GM18861 (cell line): Measurements from ENCODE around the gene OR6M1.

Experiments used
- ATAC-seq: cut with Tn5 transposase; IDR thresholded peaks from one replicate; pipeline ENCODE4 v1.9.1; 2021; ENCODE audit not compliant: unreplicated experiment

Gene OR6M1, protein sequence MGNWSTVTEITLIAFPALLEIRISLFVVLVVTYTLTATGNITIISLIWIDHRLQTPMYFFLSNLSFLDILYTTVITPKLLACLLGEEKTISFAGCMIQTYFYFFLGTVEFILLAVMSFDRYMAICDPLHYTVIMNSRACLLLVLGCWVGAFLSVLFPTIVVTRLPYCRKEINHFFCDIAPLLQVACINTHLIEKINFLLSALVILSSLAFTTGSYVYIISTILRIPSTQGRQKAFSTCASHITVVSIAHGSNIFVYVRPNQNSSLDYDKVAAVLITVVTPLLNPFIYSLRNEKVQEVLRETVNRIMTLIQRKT

DNA sequence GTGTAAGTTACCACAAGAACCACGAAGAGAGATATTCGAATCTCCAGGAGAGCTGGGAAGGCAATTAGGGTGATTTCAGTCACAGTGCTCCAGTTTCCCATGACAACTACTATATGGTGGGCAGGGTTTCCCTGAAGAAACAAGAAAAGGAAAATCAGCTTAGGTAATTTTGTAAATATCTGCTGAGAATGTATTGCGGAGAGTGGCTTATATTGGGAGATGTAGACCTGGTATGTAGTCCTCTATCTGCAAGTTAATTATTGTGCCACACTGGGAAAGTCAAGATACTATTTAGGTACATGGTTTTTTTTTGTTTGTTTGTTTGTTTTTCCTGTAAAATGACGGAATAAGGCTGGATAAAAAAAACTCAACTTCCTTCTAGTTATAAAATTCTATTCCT, at the start of gene OR6M1:
TSS of gene OR6M1 (minus strand) at position 101 of the 400 bp plus-strand sequence. CDS start at position 101, 0 bp downstream.
- no peak for ATAC-seq

DNA sequence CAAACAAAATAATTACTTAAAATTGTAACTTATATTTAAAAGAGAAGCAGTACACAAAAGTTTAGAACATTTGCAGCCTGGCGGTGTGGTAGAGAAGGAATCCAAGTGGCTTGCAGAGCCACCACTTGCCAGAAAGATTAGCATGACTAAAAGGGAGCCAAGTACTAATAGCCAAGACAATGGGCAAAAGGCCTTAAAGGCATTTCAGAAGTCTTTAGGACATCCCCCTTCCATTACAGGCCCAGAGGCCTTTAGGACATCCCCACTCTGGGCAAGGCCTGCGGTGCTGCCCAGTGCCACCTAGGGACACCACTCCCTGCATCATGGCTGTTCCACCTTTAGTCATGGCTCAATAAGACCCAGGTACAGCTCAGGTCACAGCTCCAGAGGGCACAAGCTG, 46.9 kb upstream of the OR6M1 start:
- ATAC-seq, result no peak

DNA sequence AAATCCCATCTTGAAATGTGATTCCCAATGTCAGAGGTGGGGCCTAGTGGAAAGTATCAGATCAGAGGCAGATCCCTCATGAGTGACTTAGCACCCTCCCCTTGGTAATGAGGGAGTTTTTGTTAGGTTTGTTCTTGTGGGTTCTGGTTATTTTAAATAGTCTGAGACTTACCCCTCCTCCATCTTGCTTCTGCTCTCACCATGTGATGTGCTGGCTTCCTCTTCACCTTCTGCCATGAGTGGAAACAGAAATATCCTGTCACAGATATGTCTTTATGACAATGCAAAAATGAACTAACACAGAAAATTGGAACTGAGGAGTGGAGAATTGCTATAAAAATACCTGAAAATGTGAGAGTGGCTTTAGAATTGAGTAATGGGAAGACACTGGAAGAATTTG, 46.2 kb upstream of the OR6M1 start:
- no peak for ATAC-seq

DNA sequence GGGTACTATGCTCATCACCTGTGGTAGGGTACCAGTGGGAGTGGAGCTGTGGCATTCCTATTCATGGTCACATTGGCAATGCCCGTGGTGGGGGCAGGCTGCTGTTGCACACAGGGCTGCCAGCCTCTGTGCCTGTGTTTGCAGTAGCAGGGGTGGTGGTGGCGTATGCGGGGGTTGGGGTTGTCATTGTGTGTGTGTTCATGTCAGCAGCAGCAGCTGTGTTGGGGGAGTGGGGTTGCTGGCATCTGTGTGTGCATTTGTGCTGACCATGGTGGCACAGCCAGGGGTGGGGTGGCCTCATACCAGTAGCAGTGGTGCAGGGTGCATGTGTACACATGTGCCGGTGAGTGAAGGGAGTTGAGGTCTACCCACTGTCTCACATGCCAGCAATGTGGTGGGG, 45.0 kb upstream of the OR6M1 start:
- no peak for ATAC-seq

DNA sequence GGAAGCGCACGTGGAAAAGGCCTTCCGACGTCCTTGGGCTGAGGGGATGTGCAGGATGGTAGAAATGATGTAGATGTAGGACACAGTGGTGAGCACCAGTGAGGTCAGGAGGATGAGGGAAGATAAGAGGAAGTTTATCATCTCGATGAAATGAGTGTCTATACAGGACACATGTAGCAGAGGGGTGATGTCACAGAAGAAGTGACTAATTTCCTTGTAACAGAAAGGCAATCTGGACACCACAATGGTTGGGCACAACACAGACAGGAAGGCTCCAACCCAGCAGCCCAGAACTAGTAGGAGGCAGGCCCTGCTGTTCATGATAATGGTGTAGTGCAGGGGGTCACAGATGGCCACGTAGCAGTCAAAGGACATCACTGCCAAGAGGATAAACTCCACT, 35.0 kb upstream of the OR6M1 start:
- ATAC-seq, result no peak

DNA sequence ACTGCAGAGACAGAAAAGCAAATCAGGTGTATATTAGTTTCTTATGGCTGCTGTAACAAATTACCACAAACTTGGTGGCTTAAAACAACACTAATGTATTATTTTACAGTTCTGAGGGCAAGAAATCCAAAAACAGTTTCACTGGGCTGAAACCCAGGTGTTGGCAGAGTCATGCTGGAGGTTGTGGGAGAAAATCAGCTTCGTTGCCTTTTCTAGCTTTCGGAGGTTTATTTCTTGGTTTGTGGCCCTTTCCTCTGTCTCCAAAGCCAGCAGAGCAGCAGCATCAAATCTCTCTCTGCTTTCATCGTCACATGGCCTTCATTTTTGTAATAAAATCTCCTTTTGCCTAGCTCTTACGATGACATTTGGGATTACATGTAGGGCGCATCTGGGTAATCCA, 33.0 kb upstream of the OR6M1 start:
- ATAC-seq, result no peak

DNA sequence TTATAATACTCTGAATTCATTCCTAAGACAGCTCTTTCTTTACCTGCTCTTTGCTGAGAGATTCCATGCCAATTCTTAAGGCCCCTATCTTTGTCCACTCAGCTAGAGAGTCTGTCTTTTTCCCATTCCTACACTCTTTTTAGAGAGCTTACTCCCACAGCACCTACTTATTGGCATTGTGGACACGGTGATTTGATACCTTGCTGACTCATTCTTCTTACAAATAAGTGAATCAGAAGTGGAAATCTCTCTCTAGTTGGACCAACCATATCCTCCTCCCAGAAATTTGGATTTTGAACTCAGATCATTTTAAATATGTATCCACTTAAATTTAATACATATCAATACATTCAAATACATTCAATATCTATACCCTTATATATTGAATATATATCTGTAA, 32.5 kb upstream of the OR6M1 start:
- ATAC-seq, result no peak

DNA sequence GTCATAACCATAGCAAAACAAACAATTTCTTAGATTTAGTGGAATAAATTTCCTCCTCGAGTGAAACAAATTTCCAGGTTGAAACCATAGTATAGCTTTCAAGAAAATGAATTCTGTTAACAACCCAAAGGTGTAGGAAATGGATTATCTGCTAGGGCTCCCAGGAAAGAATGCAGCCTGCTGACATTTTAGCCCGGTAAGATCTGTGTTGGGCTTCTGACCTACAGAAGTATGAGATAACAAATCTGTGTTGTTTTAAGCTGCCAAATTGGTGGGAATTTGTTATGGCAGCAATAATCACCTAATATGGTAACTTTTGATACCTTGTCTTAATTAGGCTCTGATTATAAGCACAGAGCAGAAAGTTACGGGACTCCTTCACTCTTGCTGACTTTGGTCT, 32.0 kb upstream of the OR6M1 start:
- ATAC-seq, result no peak

DNA sequence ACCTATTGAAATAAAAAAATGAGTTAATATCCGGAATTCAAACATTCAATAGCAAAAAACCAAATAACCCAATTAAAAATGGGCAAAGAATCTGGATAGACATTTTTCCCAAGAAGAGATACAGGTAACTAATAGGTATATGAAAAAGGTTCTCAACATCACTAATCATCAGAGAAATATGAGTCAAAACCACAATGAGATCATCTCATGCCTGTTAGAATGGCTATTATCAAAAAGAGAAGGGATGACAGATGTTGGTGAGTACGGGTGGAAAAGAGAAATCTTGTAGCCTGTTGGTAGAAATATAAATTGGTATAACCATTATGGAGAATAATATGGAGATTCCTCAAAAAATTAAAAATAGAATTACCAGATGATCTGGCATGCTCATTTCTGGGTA, 26.9 kb upstream of the OR6M1 start:
- ATAC-seq, result no peak

DNA sequence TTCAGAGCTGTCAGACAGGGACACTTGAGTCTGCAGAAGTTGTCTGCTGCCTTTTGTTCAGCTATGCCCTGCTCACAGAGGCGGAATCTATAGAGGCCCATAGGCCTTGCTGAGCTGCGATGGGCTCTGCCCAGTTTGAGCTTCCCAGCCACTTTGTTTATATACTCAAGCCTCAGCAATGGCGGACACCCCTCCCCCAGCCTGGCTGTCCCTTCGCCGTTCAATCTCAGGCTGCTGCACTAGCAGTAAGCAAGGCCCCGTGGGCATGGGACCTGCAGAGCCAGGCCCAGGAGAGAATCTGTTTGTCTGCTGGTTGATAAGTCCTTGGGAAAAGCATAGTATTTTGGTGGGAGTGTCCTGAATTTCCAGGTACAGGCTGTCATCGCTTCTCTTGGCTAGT, 23.6 kb upstream of the OR6M1 start:
- no peak for ATAC-seq

DNA sequence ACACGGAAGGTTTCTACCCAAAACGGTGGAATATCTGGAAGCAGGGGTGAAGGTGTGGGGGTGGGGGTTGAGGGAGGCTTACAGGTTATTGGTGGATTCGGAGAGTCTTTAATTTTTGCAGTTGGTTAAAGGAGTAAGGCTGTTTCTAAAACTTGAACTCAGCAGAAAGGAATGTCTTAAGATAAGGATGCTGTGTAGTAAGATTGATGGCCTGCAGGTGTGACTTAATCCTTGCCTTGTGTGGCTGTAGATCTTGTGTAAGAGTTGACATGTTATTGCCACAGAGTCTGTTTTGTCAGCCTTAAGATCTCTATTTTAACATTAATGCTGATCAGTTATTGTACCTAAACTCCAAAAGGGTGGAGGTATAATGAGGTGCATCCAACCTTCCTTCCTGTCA, 16.4 kb upstream of the OR6M1 start:
- no peak for ATAC-seq

DNA sequence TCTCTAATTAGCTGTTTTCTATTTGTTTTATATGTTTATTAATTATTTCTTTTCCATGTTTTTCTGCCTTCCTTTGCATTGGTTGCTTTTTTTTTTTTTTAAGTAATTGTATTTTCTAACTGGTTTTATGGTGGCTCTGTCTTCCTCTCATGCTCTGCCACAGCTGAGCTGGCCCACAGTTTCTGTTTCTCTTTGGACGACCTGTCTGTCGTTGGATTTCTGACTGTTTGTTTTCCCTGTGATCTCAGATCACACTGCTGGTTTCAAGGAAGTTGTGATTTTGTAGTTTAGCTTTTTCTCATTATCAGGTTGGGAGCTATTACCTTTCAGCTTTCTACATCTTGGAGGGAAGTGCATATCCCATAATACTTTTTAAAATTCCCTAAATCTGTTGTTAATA, 15.9 kb upstream of the OR6M1 start:
- no peak for ATAC-seq

DNA sequence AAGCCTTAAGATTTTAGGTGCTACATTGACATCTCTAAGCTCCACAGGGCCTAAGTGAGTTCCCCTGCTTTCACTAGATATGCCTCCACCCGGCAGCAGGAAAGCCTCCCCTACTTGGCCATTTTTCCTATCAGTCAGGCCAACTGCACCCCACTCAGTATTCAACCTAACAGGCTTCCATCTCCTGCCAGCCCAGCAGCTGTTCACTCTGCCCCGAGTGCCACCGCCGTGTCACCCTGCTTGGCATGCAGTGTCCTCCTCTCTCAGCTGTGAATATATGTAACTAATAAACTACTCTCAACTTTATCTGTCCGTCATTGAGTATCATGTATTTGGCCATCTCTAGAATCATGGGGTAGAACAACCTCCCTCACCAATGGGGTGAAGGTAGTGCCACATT, 9.0 kb upstream of the OR6M1 start:
- ATAC-seq, result no peak

DNA sequence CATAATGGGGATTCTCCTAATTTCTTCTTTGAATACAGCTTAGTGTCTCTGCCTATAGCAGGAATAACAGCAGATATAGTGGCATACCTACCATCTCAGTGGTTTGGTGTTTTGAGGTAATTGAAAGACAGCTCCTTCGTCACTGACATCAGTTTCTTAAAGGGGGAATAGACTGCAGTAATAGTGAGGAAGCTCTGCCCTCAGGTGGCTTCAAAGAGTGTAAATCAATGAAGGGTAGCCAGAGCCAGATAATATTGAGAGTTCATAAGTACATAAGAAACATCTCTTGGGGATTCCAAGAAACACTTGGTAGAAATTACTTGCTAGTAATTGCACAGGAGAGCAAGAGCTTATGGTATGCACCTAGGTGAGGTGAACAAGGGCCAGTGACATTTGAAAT, 4.4 kb downstream of the OR6M1 start:
- ATAC-seq, result no peak

DNA sequence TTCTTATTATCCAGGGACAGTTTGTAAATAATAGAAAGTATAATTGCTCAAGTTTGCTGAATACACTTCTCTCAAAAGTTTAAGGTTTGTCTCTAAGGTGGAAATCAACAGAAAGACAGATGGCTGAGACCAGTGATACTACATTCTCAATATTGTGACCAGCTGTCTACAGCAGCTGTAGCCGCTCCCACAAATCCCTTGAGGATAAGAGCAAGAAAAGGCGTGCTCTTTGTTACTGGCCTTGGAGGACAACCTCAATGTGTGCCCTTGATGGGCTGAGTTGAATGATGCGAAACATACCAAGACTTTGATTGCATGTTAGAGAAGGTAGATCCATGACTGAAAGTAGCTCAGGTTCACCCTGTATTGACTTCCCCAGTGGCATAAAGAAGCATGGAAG, 6.1 kb downstream of the OR6M1 start:
- ATAC-seq, result no peak

DNA sequence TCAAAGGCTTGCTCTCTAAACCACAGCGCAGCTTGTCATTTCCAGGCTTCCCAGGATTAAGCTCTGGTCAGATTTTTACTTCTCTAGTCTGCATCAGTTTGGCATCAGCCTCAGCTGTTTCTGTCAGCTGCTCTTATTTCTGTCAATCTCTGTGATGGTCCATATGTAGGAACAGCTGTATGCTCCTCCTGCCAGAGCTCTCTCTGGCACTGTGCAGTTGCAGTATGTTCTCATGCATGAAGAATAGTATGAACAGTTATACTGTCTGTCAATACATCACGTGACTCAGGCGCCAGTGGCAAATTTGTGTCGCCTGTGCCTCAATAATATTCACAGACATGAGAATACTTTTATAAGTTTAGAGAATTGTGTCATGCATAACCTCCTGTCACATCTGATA, 6.7 kb downstream of the OR6M1 start:
- ATAC-seq, result no peak

DNA sequence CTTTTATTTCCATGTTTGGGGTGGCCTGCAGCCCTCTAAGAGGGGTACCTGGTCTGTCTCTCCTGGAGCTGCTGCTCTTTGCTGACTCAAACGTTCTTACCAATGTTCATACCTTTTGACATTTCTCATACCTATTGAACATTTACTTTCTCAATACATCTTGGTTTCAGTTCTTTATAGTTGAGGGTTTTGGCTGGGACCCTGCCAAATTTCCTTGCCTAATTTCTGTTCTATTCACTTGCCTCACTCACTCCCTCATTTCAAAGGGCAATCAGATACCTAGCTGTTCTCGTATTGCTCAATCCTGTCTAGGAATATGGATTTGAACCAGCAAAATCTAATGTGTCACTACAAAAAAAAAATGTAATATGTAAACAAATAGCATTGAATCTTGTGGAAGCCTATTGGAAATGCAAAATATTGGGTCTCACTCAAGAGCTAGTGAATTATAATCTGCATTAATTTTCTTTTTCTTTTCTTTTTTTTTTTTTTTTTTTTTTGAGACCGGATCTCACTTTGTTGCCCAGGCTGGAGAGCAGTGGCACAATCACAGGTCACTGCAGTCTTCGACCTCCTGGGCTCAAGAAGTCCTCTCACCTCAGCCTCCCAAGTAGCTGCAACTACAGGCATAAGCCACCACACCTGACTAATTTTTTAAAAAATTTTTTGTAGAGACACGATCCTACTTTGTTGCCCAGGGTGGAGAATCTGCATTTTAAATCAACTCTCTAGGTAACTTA, 7.5 kb downstream of the OR6M1 start:
- ATAC-seq, result no peak

DNA sequence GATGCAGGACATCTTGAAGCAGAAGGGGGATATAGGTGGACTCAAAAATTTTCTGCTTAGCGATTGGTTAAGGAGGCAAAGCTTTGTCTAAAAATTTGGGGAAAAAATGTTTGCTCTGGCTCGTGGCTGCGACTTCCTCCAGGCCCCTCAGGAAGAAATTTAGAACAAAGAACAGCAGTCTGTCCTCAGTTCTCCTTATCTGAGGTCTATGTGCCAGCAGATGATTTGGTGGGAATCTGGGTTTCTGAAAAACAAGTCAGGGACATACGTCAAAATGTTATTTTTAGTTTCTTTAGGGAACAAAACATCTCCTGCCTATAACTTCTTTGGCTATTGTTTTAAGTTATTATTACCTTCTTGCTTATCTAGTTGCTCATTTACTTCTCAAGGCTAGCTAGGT, 8.1 kb downstream of the OR6M1 start:
- ATAC-seq, result no peak

DNA sequence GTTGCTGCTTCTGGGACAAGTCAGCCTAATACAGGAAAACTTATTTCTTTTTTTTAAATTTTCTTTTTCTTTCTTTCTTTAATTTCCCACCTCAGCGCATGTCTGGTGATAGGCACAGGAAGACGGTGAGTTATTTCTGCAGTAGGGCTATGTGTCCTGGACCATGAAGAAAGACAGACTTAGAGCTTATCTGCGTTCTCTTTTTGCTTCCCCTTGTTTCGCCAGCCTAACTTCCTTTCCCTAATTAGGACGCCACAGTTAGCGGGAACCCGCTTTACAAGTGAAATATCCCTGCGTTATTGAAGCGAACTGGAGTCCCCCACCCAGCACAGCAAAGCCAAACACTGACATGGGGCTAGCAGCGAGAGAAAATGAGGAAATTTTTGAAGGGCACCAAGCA, 8.6 kb downstream of the OR6M1 start:
- no peak for ATAC-seq

DNA sequence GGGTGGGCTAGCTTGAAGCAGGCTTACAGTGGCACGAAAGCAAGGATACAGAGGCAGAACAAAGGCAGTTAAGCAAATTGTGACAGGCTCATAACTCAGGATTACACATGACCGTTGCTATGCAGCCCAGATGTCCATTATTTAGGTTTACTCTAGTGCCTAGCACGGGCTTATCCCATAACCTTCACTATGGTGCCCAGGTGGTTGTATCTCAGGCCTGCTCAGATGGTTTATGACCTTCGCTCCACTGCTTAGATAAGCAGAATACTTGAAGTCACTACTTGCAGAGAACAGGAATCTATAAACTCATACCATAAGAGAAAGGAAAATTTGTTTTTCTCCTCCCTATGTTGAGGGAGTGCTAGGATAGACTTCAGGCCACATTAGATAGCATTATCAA, 9.0 kb downstream of the OR6M1 start:
- no peak for ATAC-seq

DNA sequence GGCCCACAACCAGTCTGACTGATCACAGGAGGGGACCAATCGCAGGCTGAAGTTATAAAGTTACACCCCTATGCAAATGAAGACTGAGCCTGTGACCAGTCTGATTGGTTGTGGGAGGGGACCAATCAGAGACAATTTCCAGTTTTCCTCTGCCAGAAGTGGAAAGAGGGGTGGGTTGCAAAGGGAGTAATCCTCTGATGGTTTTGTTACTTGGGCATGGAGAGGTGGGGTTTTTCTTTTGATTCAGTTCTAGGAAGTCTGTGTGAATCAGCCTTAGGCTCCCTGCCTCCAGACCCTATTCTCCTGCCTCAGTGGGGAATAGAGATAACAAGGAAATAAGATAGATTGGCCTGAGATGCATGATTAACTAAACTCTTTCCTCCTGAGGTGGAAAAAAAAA, 9.9 kb downstream of the OR6M1 start:
- no peak for ATAC-seq

DNA sequence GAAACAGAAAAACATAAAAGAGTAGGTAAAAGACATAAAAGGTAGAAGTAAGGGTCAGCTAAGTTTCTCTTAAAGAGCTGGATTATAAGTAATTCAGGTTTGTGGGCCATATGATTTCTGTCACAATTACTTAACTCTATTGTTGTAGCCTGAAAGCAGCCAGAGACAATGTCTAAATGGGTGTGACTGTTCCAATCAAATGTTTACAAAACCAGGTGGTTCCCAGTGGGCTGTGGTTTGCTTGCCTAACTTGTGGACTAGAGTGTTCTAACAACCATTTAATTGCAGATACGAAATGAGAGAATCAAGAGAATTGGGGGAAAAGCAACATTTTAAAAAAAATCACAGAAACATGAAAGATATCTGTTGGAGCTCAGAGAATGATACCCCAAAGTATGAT, 22.6 kb downstream of the OR6M1 start:
- no peak for ATAC-seq

DNA sequence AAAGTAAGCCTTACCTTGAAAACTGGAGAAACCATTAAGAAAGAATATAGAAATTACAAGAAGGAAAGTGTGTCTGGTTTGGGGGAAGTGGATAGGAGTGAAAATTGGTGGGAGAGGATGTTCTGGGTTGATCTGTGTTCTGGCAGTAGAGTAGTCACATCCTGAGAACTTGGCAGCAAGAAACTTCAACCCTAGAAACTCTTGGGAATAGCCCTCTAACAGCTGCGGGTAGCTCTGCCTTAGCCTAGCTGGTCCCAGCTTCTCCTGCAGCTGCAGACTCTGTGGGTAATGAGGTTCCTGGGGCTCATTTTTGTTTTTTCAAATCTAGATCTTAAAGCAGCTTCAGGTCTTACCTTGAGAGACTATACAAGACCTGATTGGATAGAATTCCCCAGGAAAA, 27.6 kb downstream of the OR6M1 start:
- no peak for ATAC-seq
